Ramos (cell line): ENCODE data around the gene DYNLRB1.

ENCODE experiments used
- in situ Hi-C: fragments of 300-500 bp; cut with MboI; formaldehyde crosslinking; loops from one replicate; pipeline ENCODE4 v1.14.3; 2022; ENCODE audit warnings: low sequenced_read_pairs; ENCODE audit not compliant: unreplicated experiment

The DYNLRB1 gene

GRCh38 chr20:34546751-34547181 is 30.5 kb downstream of the DYNLRB1 start:
- in situ Hi-C loops, result loop anchor here (25.0 kb wide), 1 partner anchor 166 kb away; the partner anchor contains the start of gene TP53INP2

- in situ Hi-C loops, result loop anchor here (25.0 kb wide), 1 partner anchor 164 kb away; the partner anchor contains the start of gene TP53INP2
Measured at GRCh38 chr20:34547844-34548613, 31.8 kb downstream of the DYNLRB1 start.

- in situ Hi-C loops, result loop anchor here (25.0 kb wide), 1 partner anchor 163 kb away; the partner anchor contains the start of gene TP53INP2
Measured at GRCh38 chr20:34549291-34549928, 33.2 kb downstream of the DYNLRB1 start.

- in situ Hi-C loops, result loop anchor here (25.0 kb wide), 1 partner anchor 162 kb away; the partner anchor contains the start of gene TP53INP2
Measured at GRCh38 chr20:34549929-34550305, 33.7 kb downstream of the DYNLRB1 start.

- in situ Hi-C loops, result no loop called here
Measured at GRCh38 chr20:34552569-34552968, 36.3 kb downstream of the DYNLRB1 start.

GRCh38 chr20:34553366-34553867 is 37.2 kb downstream of the DYNLRB1 start:
- in situ Hi-C loops, result no loop called here

- in situ Hi-C loops, result no loop called here
Measured at GRCh38 chr20:34557936-34558319, 41.7 kb downstream of the DYNLRB1 start.

GRCh38 chr20:34558320-34559218 is 42.3 kb downstream of the DYNLRB1 start, which contains the start of gene MAP1LC3A:
Gene MAP1LC3A (plus strand): TSS chr20:34558718. CDS start chr20:34558869, 151 bp downstream.
- in situ Hi-C loops, result no loop called here

GRCh38 chr20:34559311-34560140 is 43.3 kb downstream of the DYNLRB1 start:
- in situ Hi-C loops, result no loop called here

GRCh38 chr20:34560141-34560523 is 43.9 kb downstream of the DYNLRB1 start:
- in situ Hi-C loops, result no loop called here

GRCh38 chr20:34560614-34561013 is 44.4 kb downstream of the DYNLRB1 start:
- in situ Hi-C loops, result no loop called here

GRCh38 chr20:34561661-34562060 is 45.4 kb downstream of the DYNLRB1 start:
- in situ Hi-C loops, result no loop called here

GRCh38 chr20:34562641-34563040 is 46.4 kb downstream of the DYNLRB1 start:
- in situ Hi-C loops, result no loop called here

- in situ Hi-C loops, result no loop called here
Measured at GRCh38 chr20:34564833-34565232, 48.6 kb downstream of the DYNLRB1 start.

GRCh38 chr20:34566978-34567891 is 51.0 kb downstream of the DYNLRB1 start:
- in situ Hi-C loops, result no loop called here

- in situ Hi-C loops, result no loop called here
Measured at GRCh38 chr20:34567892-34568865, 52.0 kb downstream of the DYNLRB1 start.

- in situ Hi-C loops, result no loop called here
Measured at GRCh38 chr20:34569598-34569997, 53.4 kb downstream of the DYNLRB1 start.
